GM23338 (cell line): ENCODE results near the gene ADSS1. TPM values are rescaled to one million over a fixed set of nuclear protein-coding genes. Genes with fewer than 3 reads are reported as not detected.

Experiments
- ATAC-seq: fragments of 200-7000 bp; cut with Tn5 transposase; 3 replicates; pipeline ENCODE4 v1.9.1; 2020
- DNase-seq: peaks from one replicate; pipeline ENCODE4 v3.0.0-alpha.2; 2015; ENCODE audit warnings: low spot score
- H2AFZ ChIP-seq: fragments of 200-600 bp; sonication (generic); 2 replicates; pipeline ENCODE4 v1.8.0; 2016; ENCODE audit warnings: antibody characterized with exemption, mild to moderate bottlenecking, moderate library complexity
- H3F3A ChIP-seq: fragments of 200-600 bp; sonication (generic); replicated peaks from 2 replicates; pipeline ENCODE4 v1.8.0; 2017; ENCODE audit warnings: antibody characterized with exemption, mixed run types, low read depth
- H3K27ac ChIP-seq: fragments of 200-600 bp; sonication (generic); 2 replicates; pipeline ENCODE4 v1.6.1; 2016; ENCODE audit warnings: low read depth
- H3K27me3 ChIP-seq: fragments of 200-600 bp; sonication (generic); 2 replicates; pipeline ENCODE4 v1.8.0; 2016; ENCODE audit warnings: mild to moderate bottlenecking, mixed run types, moderate library complexity; ENCODE audit not compliant: insufficient read depth
- H3K36me3 ChIP-seq: fragments of 200-600 bp; sonication (generic); 2 replicates; pipeline ENCODE4 v1.8.0; 2016; ENCODE audit warnings: mild to moderate bottlenecking; ENCODE audit not compliant: insufficient read depth
- H3K4me1 ChIP-seq: fragments of 200-600 bp; sonication (generic); 2 replicates; pipeline ENCODE4 v1.8.0; 2016; ENCODE audit warnings: mild to moderate bottlenecking, moderate library complexity; ENCODE audit not compliant: insufficient read depth
- H3K4me2 ChIP-seq: fragments of 200-600 bp; sonication (generic); 2 replicates; pipeline ENCODE4 v1.7.1; 2017; ENCODE audit warnings: mixed run types
- H3K4me3 ChIP-seq: fragments of 200-600 bp; sonication (generic); 2 replicates; pipeline ENCODE4 v1.6.1; 2016; ENCODE audit warnings: mixed run types
- H3K79me2 ChIP-seq: fragments of 200-600 bp; sonication (generic); replicated peaks from 2 replicates; pipeline ENCODE4 v1.8.0; 2017; ENCODE audit warnings: mild to moderate bottlenecking; ENCODE audit not compliant: insufficient read depth
- H3K9me2 ChIP-seq: fragments of 200-600 bp; sonication (generic); 2 replicates; pipeline ENCODE4 v1.8.0; 2017; ENCODE audit not compliant: insufficient read depth
- H4K20me1 ChIP-seq: fragments of 200-600 bp; sonication (generic); replicated peaks from 2 replicates; pipeline ENCODE4 v1.8.0; 2017; ENCODE audit warnings: mild to moderate bottlenecking; ENCODE audit not compliant: insufficient read depth
- H3K27ac Mint-ChIP-seq: 2 replicates; pipeline ENCODE4 v1.8.0; 2020; ENCODE audit warnings: inconsistent platforms, mild to moderate bottlenecking, moderate library complexity, mixed read lengths
- H3K27me3 Mint-ChIP-seq: 3 replicates; pipeline ENCODE4 v1.8.0; 2022; ENCODE audit warnings: low read depth, mild to moderate bottlenecking, moderate library complexity, mixed read lengths, inconsistent platforms; ENCODE audit not compliant: insufficient read depth, poor library complexity
- H3K36me3 Mint-ChIP-seq: 3 replicates; pipeline ENCODE4 v1.8.0; 2021; ENCODE audit warnings: low read depth, mild to moderate bottlenecking, inconsistent platforms, moderate library complexity, mixed read lengths
- H3K4me1 Mint-ChIP-seq: 3 replicates; pipeline ENCODE4 v1.8.0; 2020; ENCODE audit warnings: mild to moderate bottlenecking, inconsistent platforms, mixed read lengths
- H3K4me3 Mint-ChIP-seq: 3 replicates; pipeline ENCODE4 v1.8.0; 2021; ENCODE audit warnings: moderate library complexity, mild to moderate bottlenecking, inconsistent platforms, mixed read lengths
- H3K9me3 Mint-ChIP-seq: 3 replicates; pipeline ENCODE4 v1.8.0; 2020; ENCODE audit warnings: moderate library complexity, mild to moderate bottlenecking, inconsistent platforms, mixed read lengths
- CREB1 ChIP-seq: fragments of 250-450 bp; sonication (Bioruptor Pico); IDR thresholded peaks from 2 replicates; pipeline ENCODE4 v1.5.0; 2020; ENCODE audit warnings: low read depth, mild to moderate bottlenecking, moderate library complexity
- CTCF ChIP-seq, 2 experiments: fragments of 200-600 bp in 1 of 2; sonication (generic) in 1 of 2; conservative IDR thresholded peaks; 2 replicates each; pipeline versions ENCODE4 v1.5.1 to v1.6.1; 2016 to 2017; ENCODE audit warnings: antibody characterized with exemption in 2 of 2, low read depth in 2 of 2, mild to moderate bottlenecking in 2 of 2, moderate library complexity in 1 of 2
- ETS1 ChIP-seq: IDR thresholded peaks from 2 replicates; pipeline ENCODE4 v1.6.1; 2016; ENCODE audit warnings: antibody characterized with exemption
- EZH2 ChIP-seq: fragments of 200-600 bp; sonication (generic); IDR thresholded peaks from one replicate; pipeline ENCODE4 v1.8.0; 2017; ENCODE audit warnings: antibody characterized with exemption, mild to moderate bottlenecking, low read depth; ENCODE audit not compliant: unreplicated experiment
- EZH2phosphoT487 ChIP-seq: fragments of 200-600 bp; sonication (generic); IDR thresholded peaks from one replicate; pipeline ENCODE4 v1.8.1; 2018; ENCODE audit warnings: antibody characterized with exemption; ENCODE audit not compliant: unreplicated experiment
- JUNB ChIP-seq: IDR thresholded peaks from one replicate; pipeline ENCODE4 v1.6.1; 2016; ENCODE audit warnings: antibody characterized with exemption; ENCODE audit not compliant: unreplicated experiment
- NANOG ChIP-seq: IDR thresholded peaks from 2 replicates; pipeline ENCODE4 v1.6.1; 2016; ENCODE audit warnings: antibody characterized with exemption, borderline replicate concordance
- POLR2AphosphoS5 ChIP-seq: IDR thresholded peaks from 2 replicates; pipeline ENCODE4 v1.6.1; 2016; ENCODE audit warnings: antibody characterized with exemption, low read depth
- REST ChIP-seq: IDR thresholded peaks from one replicate; pipeline ENCODE4 v1.6.1; 2018; ENCODE audit warnings: antibody characterized with exemption; ENCODE audit not compliant: unreplicated experiment
- STAT1 ChIP-seq: IDR thresholded peaks from one replicate; pipeline ENCODE4 v1.6.1; 2016; ENCODE audit warnings: antibody characterized with exemption; ENCODE audit not compliant: unreplicated experiment
- ZNF114 ChIP-seq: fragments of 250-450 bp; sonication (Bioruptor Pico); IDR thresholded peaks from 2 replicates; pipeline ENCODE4 v1.5.0; 2020; ENCODE audit warnings: mild to moderate bottlenecking, moderate library complexity
- ZNF331 ChIP-seq: fragments of 250-450 bp; sonication (Bioruptor Pico); IDR thresholded peaks from 2 replicates; pipeline ENCODE4 v1.5.0; 2020; ENCODE audit warnings: low read depth, mild to moderate bottlenecking, moderate library complexity
- ZNF462 ChIP-seq: fragments of 250-450 bp; sonication (Bioruptor Pico); IDR thresholded peaks from 2 replicates; pipeline ENCODE4 v1.5.0; 2020; ENCODE audit warnings: mild to moderate bottlenecking, moderate library complexity
- polyA plus RNA-seq: library from polyadenylated mRNA; unstranded; fragments of >200 nt; fragmentation: Nextera tagmentation; extraction: Ambion mirVana; gene quantifications from 2 replicates; pipeline ENCODE4 v1.2.1, GENCODE V29; 2016
- total RNA-seq: library from RNA; depleted of rRNA; stranded (reverse); fragments of >200 nt; shearing (Covaris generic); gene quantifications from 2 replicates; pipeline ENCODE4 v1.2.3, GENCODE V29; 2014

ADSS1 gene
- total and polyA plus RNA-seq, 2 experiments from 2014 or later, result 9.5 to 11.6 TPM

- Mint-ChIP-seq H3K9me3 (no peaks in the 10 kb centered on the region), H3K4me1 (no peaks in the 10 kb centered on the region), H3K27me3 (peaks cover 7% of the 10 kb centered on the region), H3K27ac (no peak overlapping the region), H3K4me3 (no peak overlapping the region), H3K36me3 (0 out of 3 replicates have a peak, but pooled peaks cover 3% of the 10 kb centered on the region)
- no peaks in the 10 kb centered on the region for H3K9me2 ChIP-seq
- no peaks in the 10 kb centered on the region for H3K79me2 ChIP-seq
- H3K4me2 ChIP-seq, result no peak overlapping the region
- no peak overlapping the region for H3K4me3 ChIP-seq
- no peaks in the 10 kb centered on the region for H3K36me3 ChIP-seq
- ATAC-seq, result no peak
- H3F3A ChIP-seq, result no peaks in the 10 kb centered on the region
- no peaks in the 10 kb centered on the region for H4K20me1 ChIP-seq
- no peak overlapping the region for H2AFZ ChIP-seq
- no peak for DNase-seq
- H3K27me3 ChIP-seq, result no peaks in the 10 kb centered on the region
- no peak overlapping the region for H3K27ac ChIP-seq
- TF ChIP-seq STAT1 (no peak), ETS1 (no peak), ZNF331 (no peak), ZNF462 (no peak), POLR2AphosphoS5 (no peak), CREB1 (CRISPR knock-in tag) (no peak), JUNB (no peak), EZH2phosphoT487 (no peak), REST (no peak), ZNF114 (CRISPR knock-in tag) (no peak), NANOG (no peak), CTCF (conservative IDR thresholded peaks at IDR 0.05; ENCODE audit: low read depth in 2 of 2) (no peak), EZH2 (no peak)
- no peaks in the 10 kb centered on the region for H3K4me1 ChIP-seq
Observed at GRCh38 chr14:104780513-104781030, 56.5 kb downstream of the ADSS1 start.
